Subcutaneous abdominal adipose tissue (tissue), 5 donors: ENCODE data around the gene ADAM19.

Experiments
- H3K27ac ChIP-seq: one replicate; pipeline ENCODE4 v1.7.0; 2013; ENCODE audit warnings: low read depth, mild to moderate bottlenecking, inconsistent platforms, low read length, moderate library complexity
- H3K27me3 ChIP-seq, 5 donors: one replicate each; pipeline ENCODE4 v1.7.0; 2013; ENCODE audit warnings: low read length in 5 of 5, inconsistent platforms in 1 of 5; ENCODE audit not compliant: control insufficient read depth in 5 of 5, insufficient read depth in 4 of 5
- H3K36me3 ChIP-seq, 5 donors: one replicate each; pipeline ENCODE4 v1.7.0; 2013; ENCODE audit warnings: low read length in 5 of 5; ENCODE audit not compliant: control insufficient read depth in 5 of 5, insufficient read depth in 5 of 5
- H3K4me1 ChIP-seq, 5 donors: one replicate each; pipeline ENCODE4 v1.7.0; 2013; ENCODE audit warnings: low read length in 5 of 5, mild to moderate bottlenecking in 3 of 5, moderate library complexity in 1 of 5; ENCODE audit not compliant: control insufficient read depth in 5 of 5, insufficient read depth in 5 of 5
- H3K4me3 ChIP-seq, 5 donors: one replicate each; pipeline ENCODE4 v1.7.0; 2013; ENCODE audit warnings: low read length in 5 of 5, low read depth in 1 of 5
- H3K9ac ChIP-seq, 5 donors: one replicate each; pipeline ENCODE4 v1.7.0; 2013; ENCODE audit warnings: low read length in 5 of 5, mild to moderate bottlenecking in 4 of 5, moderate library complexity in 3 of 5
- H3K9me3 ChIP-seq, 5 donors: one replicate each; pipeline ENCODE4 v1.7.0; 2013; ENCODE audit warnings: low read length in 5 of 5; ENCODE audit not compliant: control insufficient read depth in 5 of 5
- donor health status: healthy.
- donor health status: healthy.
- donor health status: healthy.
- donor health status: healthy.
- donor health status: healthy.

Gene ADAM19

DNA sequence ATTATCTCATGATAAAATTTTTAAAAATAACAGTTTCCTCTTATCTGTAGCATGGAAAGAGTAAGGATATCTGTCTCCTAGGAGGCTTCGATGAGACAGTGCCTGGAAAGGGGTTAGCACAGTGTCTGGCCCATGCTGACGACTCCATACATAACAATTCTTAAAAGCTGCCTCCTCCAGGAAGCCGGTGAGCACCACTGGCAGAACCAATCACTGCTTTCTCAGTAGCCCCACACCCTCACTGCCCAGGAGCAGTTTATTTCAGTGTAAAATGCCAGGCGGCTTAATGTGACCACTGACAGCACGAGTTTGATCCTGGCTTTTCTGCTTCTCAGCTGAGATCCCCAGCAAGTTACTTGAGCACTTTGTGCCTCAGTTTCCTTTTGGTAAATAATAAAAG, 116.7 kb downstream of the ADAM19 start:
- peaks cover 11 to 32% (median 23%) of the 10 kb centered on the region in 5 donors for H3K27me3 ChIP-seq
- H3K9ac ChIP-seq = no peak overlapping the region
- H3K27ac ChIP-seq = no peak overlapping the region
- peaks cover 2 to 11% (median 10%) of the 10 kb centered on the region in 5 donors for H3K4me1 ChIP-seq
- H3K9me3 ChIP-seq = no peaks in the 10 kb centered on the region
- H3K4me3 ChIP-seq = no peak overlapping the region
- H3K36me3 ChIP-seq = no peaks in the 10 kb centered on the region

DNA sequence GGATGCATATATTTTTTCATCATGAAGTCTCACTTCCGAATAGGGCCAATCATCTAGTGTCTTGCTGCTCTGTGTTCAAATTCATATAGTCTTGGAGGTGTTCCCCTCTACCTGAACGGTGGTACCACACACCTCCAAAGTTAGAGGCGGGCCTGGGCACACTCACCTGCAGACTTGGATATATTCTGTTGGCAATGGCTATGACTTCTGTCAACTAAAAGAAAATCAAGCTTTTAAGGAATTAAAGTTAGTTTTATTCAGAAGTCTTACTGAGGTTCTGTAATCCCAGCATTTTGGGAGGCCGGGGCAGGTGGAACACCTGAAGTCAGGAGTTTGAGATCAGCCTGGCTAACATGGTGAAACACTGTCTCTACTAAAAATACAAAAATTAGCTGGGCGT, 118.2 kb downstream of the ADAM19 start:
- H3K9me3 ChIP-seq = no peaks in the 10 kb centered on the region
- no peak overlapping the region for H3K4me3 ChIP-seq
- H3K4me1 ChIP-seq = peaks cover 0 to 11% (median 10%) of the 10 kb centered on the region in 5 donors
- no peaks in the 10 kb centered on the region for H3K36me3 ChIP-seq
- H3K9ac ChIP-seq = no peak overlapping the region
- H3K27me3 ChIP-seq = peaks cover 11 to 32% (median 23%) of the 10 kb centered on the region in 5 donors
- no peak overlapping the region for H3K27ac ChIP-seq

DNA sequence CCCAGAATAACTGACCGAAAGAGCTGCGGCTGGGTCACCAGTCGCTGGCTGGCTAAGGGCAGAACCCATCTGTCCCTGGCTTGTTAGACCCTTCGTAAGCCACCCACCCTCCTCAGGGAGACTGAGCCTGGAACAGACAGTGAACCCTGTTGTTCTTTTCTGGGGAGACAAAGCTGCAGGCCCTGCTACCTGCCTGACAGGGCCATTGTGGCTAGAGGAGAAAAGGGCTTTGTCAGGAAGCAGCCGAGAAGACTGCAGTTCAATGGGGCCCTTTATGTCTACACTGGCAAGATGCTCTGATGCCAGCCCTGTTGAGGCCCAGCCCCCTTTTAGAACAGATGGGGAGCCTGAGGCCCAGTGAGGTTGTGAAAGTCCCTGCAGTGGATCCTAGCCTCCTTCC, 119.3 kb downstream of the ADAM19 start:
- Histone ChIP-seq H3K27ac (no peak overlapping the region), H3K27me3 (peaks cover 8 to 25% (median 21%) of the 10 kb centered on the region in 5 donors), H3K36me3 (no peaks in the 10 kb centered on the region), H3K4me3 (no peak overlapping the region), H3K9me3 (no peaks in the 10 kb centered on the region), H3K4me1 (peaks cover 0 to 11% (median 10%) of the 10 kb centered on the region in 5 donors), H3K9ac (no peak overlapping the region)

DNA sequence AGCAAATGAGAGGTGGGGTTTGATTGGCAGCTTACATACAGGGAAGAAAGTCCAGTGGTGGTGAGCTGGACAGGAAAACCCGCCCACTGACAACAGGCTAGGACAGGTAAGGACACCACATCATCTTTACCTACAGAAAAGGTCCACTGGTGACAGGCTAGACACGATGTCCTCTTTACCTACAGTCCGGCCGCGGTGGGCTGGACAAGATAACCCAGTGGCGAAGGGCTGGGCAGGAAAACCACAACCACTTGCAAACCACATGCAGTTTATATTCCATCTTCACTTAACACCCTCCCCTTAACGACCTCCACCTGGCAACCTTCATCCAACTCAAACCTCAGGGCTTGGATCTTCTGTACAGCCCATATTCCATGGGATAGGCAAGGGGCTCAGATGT, 120.5 kb downstream of the ADAM19 start:
- H3K9ac ChIP-seq = no peak overlapping the region
- no peak overlapping the region for H3K4me3 ChIP-seq
- H3K36me3 ChIP-seq = no peaks in the 10 kb centered on the region
- H3K27me3 ChIP-seq = peaks cover 0 to 13% (median 10%) of the 10 kb centered on the region in 5 donors
- H3K4me1 ChIP-seq = peaks cover 0 to 6% (median 5%) of the 10 kb centered on the region in 5 donors
- H3K27ac ChIP-seq = no peak overlapping the region
- no peaks in the 10 kb centered on the region for H3K9me3 ChIP-seq

DNA sequence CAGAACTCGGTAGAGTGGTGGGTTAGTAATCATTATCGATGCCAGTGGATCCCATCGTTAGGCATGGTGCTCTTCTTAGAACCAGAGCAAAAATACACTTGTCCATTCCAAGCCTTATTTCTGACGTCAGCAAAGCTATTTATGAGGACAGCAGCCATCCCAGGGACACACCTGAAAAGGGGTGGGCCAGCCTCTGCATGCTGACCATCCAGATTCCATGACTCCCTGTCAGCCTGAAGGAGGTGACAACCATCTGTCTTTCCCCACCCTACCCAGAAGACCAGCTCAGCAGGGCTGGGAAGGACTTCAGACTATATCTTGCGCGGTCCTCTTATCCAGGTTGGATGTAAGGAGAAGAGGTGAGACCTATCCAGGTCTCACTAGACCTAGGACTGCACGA, 121.3 kb downstream of the ADAM19 start:
- Histone ChIP-seq H3K27me3 (peaks cover 0 to 8% (median 3%) of the 10 kb centered on the region in 5 donors), H3K9me3 (no peaks in the 10 kb centered on the region), H3K4me3 (no peak overlapping the region), H3K9ac (no peak overlapping the region), H3K36me3 (no peaks in the 10 kb centered on the region), H3K27ac (no peak overlapping the region), H3K4me1 (peaks cover 2 to 6% (median 4%) of the 10 kb centered on the region in 5 donors)

DNA sequence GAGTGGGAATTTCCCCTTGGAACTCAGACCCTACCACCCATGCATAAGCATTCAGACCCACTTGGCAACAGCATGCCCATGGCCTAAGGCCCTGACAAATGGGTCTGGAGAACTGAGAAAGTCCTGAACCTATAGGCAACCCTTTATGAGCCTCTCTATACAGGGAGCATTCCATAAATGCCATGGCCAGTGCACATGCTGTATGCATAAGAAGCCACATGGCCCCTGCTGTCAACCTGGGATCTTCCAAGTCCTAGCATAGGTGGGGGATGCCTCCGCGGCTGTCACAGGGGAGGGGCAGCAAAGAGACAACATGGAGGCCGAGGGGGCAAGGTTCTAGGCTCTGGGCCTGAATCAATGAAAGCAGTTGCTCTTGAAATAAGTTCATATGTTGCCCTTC, 123.8 kb downstream of the ADAM19 start:
- no peak overlapping the region for H3K4me3 ChIP-seq
- no peak overlapping the region for H3K9ac ChIP-seq
- H3K27ac ChIP-seq = no peak overlapping the region
- no peaks in the 10 kb centered on the region for H3K36me3 ChIP-seq
- H3K4me1 ChIP-seq = peaks cover 4 to 15% (median 10%) of the 10 kb centered on the region in 5 donors
- peaks cover 0 to 6% (median 3%) of the 10 kb centered on the region in 5 donors for H3K27me3 ChIP-seq
- H3K9me3 ChIP-seq = no peaks in the 10 kb centered on the region

DNA sequence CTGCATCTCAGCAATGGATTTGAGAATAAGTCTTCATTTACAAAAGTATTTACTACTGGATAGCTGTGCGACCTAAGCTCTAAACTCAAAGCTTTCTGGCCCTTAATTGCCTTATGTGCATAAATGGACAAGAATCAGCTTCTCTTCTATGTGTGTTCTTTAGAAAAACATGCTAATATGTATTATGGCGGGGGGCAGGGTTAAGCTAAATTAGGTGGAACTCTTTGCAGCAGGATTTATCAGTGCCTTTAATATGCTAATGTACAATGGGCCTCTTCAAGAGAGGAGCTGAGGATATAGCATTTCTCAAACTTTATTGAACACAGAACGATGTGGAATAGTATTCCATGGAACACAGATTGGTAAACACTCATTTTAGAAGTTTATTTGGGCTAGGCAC, 125.6 kb downstream of the ADAM19 start:
- Histone ChIP-seq H3K27me3 (peaks cover 0 to 5% (median 2%) of the 10 kb centered on the region in 5 donors), H3K9ac (no peak overlapping the region), H3K27ac (no peak overlapping the region), H3K9me3 (no peaks in the 10 kb centered on the region), H3K4me3 (no peak overlapping the region), H3K36me3 (no peaks in the 10 kb centered on the region), H3K4me1 (peaks cover 4 to 15% (median 10%) of the 10 kb centered on the region in 5 donors)

DNA sequence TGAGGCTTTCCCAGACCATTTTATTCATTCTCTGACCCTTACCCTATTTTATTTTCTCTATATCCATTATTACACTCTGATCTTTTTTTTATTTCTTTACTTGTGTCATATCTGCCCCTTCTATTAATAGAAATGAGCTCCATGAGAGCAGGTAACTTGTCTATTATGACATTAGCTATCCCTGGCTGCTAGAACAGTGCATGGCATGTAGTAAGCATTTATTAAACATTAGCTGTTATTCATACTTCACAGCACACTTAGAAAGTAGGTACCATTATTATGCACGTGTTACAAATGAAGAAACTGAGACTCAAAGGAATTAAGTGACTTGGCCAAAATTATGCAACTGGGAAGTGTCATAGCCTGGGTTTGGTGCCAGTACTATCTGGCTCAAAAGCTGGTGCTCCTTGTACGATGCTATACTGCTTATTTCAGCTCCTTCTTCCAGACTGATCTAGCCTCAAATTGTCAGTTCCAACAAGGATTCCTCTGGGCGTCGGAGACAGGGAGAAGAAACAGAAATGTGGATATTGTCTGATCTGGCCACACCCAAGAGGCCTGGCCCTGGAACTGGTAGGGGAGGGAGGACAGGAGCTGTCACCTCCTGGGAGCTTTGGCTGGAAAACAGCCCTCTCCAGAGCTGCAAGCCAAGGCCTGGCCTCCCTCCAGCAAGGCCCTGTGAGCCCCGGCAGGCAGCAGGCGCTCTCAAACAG, 126.4 kb downstream of the ADAM19 start:
- no peak overlapping the region for H3K27ac ChIP-seq
- no peak overlapping the region for H3K9ac ChIP-seq
- no peaks in the 10 kb centered on the region for H3K36me3 ChIP-seq

DNA sequence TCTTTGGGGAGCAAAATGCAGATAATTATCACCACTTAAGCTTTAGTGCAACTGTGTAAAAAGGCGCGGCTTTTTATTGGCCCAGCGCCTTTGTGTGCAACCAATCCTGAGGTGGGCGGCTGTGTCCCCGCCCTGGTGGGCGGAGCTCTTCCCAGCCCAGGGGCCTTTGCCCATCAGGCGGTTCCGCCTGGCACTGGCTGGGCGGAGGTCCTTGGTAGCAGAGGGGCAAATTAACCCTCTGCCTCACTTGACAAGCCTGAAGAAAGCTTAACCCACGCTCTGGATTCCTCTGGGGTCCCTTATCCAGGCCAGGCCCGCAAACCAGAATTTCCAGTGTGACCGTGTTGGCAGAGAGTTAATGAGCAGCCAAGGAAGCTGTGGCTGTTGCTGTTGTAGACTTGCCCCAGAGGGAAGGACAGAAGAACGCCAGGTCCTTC, 128.4 kb downstream of the ADAM19 start:
- Histone ChIP-seq H3K27me3 (peaks cover 0 to 7% (median 3%) of the 10 kb centered on the region in 5 donors), H3K9me3 (no peaks in the 10 kb centered on the region), H3K4me1 (peaks cover 4 to 18% (median 14%) of the 10 kb centered on the region in 5 donors), H3K9ac (no peak overlapping the region), H3K27ac (no peak overlapping the region), H3K36me3 (no peaks in the 10 kb centered on the region), H3K4me3 (no peak overlapping the region)

More for the DNA sequence above, 126.4 kb downstream of the ADAM19 start:
- Histone ChIP-seq H3K27me3 (peaks cover 0 to 6% (median 4%) of the 10 kb centered on the region in 5 donors), H3K9me3 (no peaks in the 10 kb centered on the region), H3K4me3 (no peak overlapping the region), H3K4me1 (peaks cover 4 to 15% (median 10%) of the 10 kb centered on the region in 5 donors)

DNA sequence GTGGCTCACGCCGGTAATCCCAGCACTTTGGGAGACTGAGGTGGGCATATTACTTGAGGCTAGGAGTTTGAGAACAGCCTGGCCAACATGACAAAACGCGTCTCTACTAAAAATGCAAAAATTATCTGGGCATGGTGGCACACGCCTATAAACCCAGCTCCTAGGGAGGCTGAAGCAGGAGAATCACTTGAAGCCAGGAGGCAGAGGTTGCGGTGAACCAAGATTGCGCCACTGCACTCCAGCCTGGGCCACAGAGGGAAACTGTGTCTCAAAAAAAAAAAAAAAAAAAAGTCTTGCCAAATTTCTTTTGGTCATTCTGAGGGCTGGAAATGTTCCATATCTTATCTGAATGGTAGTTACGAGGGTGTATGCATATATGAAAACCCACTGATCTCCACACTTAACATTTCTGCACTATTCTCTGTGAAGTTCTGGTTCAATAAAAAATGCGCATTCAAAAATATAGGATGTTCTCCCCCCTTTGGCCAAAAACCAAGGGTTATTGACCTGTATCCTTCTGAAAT, 129.1 kb downstream of the ADAM19 start:
- H3K36me3 ChIP-seq = no peaks in the 10 kb centered on the region
- H3K4me3 ChIP-seq = no peak overlapping the region
- H3K27ac ChIP-seq = no peak overlapping the region

More for the DNA sequence above, 129.1 kb downstream of the ADAM19 start:
- H3K27me3 ChIP-seq = peaks cover 0 to 7% (median 3%) of the 10 kb centered on the region in 5 donors
- H3K9ac ChIP-seq = no peak overlapping the region
- no peaks in the 10 kb centered on the region for H3K9me3 ChIP-seq
- peaks cover 4 to 18% (median 14%) of the 10 kb centered on the region in 5 donors for H3K4me1 ChIP-seq
